Measurements from ENCODE around the gene SLC38A2.

Gene SLC38A2

DNA sequence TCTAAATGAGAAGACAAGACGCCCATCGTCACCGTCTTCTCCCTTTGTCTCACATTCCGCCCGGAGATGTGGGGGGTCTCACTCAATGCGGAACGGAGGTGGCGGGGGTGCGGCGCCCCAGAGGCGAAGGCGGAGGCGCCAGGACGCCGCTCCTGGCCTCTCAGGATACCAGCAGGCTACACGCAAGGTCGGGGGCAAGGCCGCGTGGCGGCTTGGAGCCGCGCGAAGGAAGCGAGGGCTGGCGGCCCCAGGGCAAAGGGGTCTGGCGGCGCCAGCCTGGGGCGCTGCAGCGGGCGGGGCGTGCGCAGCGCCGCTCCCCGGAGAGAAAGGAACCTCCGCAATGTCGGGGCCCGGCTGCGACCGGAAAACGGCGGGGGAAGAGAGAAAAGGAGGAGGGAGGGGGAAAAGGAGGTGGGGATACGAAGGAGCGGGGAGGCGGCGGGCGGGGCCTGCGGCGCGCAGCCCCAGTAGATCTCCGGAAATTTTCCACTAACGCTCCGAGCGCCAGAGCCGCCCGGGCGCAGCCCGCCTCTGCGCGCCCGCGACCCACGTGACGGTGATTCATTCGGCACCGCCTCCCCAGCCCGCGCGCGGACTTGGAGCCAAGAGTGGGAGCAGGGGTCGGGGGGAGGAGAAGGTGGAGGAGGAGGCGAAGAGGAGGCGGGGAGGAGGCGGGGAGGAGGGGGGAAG lies 10.5 kb upstream of the SLC38A2 start (continued):
- TF ChIP-seq, protein P1, sequence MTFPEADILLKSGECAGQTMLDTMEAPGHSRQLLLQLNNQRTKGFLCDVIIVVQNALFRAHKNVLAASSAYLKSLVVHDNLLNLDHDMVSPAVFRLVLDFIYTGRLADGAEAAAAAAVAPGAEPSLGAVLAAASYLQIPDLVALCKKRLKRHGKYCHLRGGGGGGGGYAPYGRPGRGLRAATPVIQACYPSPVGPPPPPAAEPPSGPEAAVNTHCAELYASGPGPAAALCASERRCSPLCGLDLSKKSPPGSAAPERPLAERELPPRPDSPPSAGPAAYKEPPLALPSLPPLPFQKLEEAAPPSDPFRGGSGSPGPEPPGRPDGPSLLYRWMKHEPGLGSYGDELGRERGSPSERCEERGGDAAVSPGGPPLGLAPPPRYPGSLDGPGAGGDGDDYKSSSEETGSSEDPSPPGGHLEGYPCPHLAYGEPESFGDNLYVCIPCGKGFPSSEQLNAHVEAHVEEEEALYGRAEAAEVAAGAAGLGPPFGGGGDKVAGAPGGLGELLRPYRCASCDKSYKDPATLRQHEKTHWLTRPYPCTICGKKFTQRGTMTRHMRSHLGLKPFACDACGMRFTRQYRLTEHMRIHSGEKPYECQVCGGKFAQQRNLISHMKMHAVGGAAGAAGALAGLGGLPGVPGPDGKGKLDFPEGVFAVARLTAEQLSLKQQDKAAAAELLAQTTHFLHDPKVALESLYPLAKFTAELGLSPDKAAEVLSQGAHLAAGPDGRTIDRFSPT (tag by site-specific recombination; IDR thresholded peaks at IDR 0.05) = peak; percentile 71; the same call in 1 of the 2 replicates
- TF ChIP-seq ZNF37A (tag by site-specific recombination; IDR thresholded peaks at IDR 0.05) = no peak
- TF ChIP-seq ZNF571 (tag by site-specific recombination; IDR thresholded peaks at IDR 0.05) = no peak
- TF ChIP-seq, protein P2, sequence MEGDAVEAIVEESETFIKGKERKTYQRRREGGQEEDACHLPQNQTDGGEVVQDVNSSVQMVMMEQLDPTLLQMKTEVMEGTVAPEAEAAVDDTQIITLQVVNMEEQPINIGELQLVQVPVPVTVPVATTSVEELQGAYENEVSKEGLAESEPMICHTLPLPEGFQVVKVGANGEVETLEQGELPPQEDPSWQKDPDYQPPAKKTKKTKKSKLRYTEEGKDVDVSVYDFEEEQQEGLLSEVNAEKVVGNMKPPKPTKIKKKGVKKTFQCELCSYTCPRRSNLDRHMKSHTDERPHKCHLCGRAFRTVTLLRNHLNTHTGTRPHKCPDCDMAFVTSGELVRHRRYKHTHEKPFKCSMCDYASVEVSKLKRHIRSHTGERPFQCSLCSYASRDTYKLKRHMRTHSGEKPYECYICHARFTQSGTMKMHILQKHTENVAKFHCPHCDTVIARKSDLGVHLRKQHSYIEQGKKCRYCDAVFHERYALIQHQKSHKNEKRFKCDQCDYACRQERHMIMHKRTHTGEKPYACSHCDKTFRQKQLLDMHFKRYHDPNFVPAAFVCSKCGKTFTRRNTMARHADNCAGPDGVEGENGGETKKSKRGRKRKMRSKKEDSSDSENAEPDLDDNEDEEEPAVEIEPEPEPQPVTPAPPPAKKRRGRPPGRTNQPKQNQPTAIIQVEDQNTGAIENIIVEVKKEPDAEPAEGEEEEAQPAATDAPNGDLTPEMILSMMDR (tag by site-specific recombination; IDR thresholded peaks at IDR 0.05) = peak; percentile 92
- no peak for TF ChIP-seq ZNF354C (tag by site-specific recombination; IDR thresholded peaks at IDR 0.05; ENCODE audit: borderline replicate concordance, low read depth)
- TF ChIP-seq KLF10 (tag by site-specific recombination; IDR thresholded peaks at IDR 0.05) = peak; percentile 31
- TF ChIP-seq ZFP37 (tag by site-specific recombination; IDR thresholded peaks at IDR 0.05) = no peak
- TF ChIP-seq, protein P3, sequence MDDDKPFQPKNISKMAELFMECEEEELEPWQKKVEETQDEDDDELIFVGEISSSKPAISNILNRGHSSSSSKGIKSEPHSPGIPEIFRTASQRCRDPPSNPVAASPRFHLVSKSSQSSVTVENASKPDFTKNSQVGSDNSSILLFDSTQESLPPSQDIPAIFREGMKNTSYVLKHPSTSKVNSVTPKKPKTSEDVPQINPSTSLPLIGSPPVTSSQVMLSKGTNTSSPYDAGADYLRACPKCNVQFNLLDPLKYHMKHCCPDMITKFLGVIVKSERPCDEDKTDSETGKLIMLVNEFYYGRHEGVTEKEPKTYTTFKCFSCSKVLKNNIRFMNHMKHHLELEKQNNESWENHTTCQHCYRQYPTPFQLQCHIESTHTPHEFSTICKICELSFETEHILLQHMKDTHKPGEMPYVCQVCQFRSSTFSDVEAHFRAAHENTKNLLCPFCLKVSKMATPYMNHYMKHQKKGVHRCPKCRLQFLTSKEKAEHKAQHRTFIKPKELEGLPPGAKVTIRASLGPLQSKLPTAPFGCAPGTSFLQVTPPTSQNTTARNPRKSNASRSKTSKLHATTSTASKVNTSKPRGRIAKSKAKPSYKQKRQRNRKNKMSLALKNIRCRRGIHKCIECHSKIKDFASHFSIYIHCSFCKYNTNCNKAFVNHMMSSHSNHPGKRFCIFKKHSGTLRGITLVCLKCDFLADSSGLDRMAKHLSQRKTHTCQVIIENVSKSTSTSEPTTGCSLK (tag by site-specific recombination; IDR thresholded peaks at IDR 0.05) = no peak
- TF ChIP-seq, protein P4, sequence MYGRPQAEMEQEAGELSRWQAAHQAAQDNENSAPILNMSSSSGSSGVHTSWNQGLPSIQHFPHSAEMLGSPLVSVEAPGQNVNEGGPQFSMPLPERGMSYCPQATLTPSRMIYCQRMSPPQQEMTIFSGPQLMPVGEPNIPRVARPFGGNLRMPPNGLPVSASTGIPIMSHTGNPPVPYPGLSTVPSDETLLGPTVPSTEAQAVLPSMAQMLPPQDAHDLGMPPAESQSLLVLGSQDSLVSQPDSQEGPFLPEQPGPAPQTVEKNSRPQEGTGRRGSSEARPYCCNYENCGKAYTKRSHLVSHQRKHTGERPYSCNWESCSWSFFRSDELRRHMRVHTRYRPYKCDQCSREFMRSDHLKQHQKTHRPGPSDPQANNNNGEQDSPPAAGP (tag by site-specific recombination; IDR thresholded peaks at IDR 0.05) = no peak
- TF ChIP-seq, protein P5, sequence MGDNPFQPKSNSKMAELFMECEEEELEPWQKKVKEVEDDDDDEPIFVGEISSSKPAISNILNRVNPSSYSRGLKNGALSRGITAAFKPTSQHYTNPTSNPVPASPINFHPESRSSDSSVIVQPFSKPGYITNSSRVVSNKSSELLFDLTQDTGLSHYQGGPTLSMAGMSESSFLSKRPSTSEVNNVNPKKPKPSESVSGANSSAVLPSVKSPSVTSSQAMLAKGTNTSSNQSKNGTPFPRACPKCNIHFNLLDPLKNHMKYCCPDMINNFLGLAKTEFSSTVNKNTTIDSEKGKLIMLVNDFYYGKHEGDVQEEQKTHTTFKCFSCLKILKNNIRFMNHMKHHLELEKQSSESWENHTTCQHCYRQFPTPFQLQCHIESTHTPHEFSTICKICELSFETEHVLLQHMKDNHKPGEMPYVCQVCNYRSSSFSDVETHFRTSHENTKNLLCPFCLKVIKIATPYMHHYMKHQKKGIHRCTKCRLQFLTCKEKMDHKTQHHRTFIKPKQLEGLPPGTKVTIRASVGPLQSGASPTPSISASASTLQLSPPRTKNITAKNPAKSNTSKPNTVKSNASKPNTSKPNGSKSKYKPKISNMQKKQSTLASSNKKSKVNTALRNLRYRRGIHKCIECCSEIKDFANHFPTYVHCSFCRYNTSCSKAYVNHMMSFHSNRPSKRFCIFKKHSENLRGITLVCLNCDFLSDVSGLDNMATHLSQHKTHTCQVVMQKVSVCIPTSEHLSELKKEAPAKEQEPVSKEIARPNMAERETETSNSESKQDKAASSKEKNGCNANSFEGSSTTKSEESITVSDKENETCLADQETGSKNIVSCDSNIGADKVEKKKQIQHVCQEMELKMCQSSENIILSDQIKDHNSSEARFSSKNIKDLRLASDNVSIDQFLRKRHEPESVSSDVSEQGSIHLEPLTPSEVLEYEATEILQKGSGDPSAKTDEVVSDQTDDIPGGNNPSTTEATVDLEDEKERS (tag by site-specific recombination; IDR thresholded peaks at IDR 0.05) = no peak
- no peak for TF ChIP-seq ZNF768 (tag by site-specific recombination; IDR thresholded peaks at IDR 0.05)
- TF ChIP-seq, protein P6, sequence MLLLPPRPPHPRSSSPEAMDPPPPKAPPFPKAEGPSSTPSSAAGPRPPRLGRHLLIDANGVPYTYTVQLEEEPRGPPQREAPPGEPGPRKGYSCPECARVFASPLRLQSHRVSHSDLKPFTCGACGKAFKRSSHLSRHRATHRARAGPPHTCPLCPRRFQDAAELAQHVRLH (tag by site-specific recombination; IDR thresholded peaks at IDR 0.05) = no peak
- no peak for TF ChIP-seq FEZF1 (tag by site-specific recombination; IDR thresholded peaks at IDR 0.05)
- TF ChIP-seq, protein P7, sequence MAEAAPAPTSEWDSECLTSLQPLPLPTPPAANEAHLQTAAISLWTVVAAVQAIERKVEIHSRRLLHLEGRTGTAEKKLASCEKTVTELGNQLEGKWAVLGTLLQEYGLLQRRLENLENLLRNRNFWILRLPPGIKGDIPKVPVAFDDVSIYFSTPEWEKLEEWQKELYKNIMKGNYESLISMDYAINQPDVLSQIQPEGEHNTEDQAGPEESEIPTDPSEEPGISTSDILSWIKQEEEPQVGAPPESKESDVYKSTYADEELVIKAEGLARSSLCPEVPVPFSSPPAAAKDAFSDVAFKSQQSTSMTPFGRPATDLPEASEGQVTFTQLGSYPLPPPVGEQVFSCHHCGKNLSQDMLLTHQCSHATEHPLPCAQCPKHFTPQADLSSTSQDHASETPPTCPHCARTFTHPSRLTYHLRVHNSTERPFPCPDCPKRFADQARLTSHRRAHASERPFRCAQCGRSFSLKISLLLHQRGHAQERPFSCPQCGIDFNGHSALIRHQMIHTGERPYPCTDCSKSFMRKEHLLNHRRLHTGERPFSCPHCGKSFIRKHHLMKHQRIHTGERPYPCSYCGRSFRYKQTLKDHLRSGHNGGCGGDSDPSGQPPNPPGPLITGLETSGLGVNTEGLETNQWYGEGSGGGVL (tag by site-specific recombination; IDR thresholded peaks at IDR 0.05) = peak; percentile 99
- no peak for TF ChIP-seq ZNF169 (tag by site-specific recombination; IDR thresholded peaks at IDR 0.05)
- TF ChIP-seq, protein P8, sequence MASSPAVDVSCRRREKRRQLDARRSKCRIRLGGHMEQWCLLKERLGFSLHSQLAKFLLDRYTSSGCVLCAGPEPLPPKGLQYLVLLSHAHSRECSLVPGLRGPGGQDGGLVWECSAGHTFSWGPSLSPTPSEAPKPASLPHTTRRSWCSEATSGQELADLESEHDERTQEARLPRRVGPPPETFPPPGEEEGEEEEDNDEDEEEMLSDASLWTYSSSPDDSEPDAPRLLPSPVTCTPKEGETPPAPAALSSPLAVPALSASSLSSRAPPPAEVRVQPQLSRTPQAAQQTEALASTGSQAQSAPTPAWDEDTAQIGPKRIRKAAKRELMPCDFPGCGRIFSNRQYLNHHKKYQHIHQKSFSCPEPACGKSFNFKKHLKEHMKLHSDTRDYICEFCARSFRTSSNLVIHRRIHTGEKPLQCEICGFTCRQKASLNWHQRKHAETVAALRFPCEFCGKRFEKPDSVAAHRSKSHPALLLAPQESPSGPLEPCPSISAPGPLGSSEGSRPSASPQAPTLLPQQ (tag by site-specific recombination; IDR thresholded peaks at IDR 0.05) = peak; percentile 18
- peak; percentile 94 for TF ChIP-seq ZNF366 (tag by site-specific recombination; conservative IDR thresholded peaks at IDR 0.05)
- TF ChIP-seq, protein P9, sequence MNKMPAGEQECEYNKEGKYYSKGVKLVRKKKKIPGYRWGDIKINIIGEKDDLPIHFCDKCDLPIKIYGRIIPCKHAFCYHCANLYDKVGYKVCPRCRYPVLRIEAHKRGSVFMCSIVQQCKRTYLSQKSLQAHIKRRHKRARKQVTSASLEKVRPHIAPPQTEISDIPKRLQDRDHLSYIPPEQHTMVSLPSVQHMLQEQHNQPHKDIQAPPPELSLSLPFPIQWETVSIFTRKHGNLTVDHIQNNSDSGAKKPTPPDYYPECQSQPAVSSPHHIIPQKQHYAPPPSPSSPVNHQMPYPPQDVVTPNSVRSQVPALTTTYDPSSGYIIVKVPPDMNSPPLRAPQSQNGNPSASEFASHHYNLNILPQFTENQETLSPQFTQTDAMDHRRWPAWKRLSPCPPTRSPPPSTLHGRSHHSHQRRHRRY (tag by site-specific recombination; IDR thresholded peaks at IDR 0.05) = no peak
- peak; percentile 98 for TF ChIP-seq EGR2 (tag by site-specific recombination; IDR thresholded peaks at IDR 0.05; ENCODE audit: low read depth)
- TF ChIP-seq ZNF561 (tag by site-specific recombination; IDR thresholded peaks at IDR 0.05; ENCODE audit: borderline replicate concordance) = peak; percentile 94; the same call in 1 of the 2 replicates
- TF ChIP-seq SP3 (tag by site-specific recombination; IDR thresholded peaks at IDR 0.05) = peak; percentile 92
- TF ChIP-seq GLIS1 (tag by site-specific recombination; IDR thresholded peaks at IDR 0.05) = peak; percentile 64
- no peak for TF ChIP-seq ZNF416 (tag by site-specific recombination; IDR thresholded peaks at IDR 0.05)
- TF ChIP-seq ZIC2 (tag by site-specific recombination; IDR thresholded peaks at IDR 0.05) = peak; percentile 90
